ENCODE results near the gene C2orf81. TPM values are rescaled to one million over a fixed set of nuclear protein-coding genes. Genes with fewer than 3 reads are reported as not detected.

Gene C2orf81
- total RNA-seq, 1 experiment from 2014 or later = 2.9 TPM

GRCh38 chr2:74424139-74424992 is 2.9 kb upstream of the C2orf81 start:
- ChIA-PET POLR2A (no interaction called here), CTCF (interaction anchor here (0.6 to 0.9 kb wide), 3 partner anchors 10 to 90 kb away, joined by 3 to 4 read pairs (median 4); no protein-coding TSS in a partner anchor)
- Mint-ChIP-seq H3K4me3 (no peak overlapping the region), H3K4me1 (peaks cover 14% of the 10 kb centered on the region), H3K36me3 (peaks cover 43% of the 10 kb centered on the region), H3K9me3 (no peaks in the 10 kb centered on the region), H3K27me3 (ENCODE audit: low read depth) (peaks cover 40% of the 10 kb centered on the region), H3K27ac (peak overlapping the region; percentile 42)
- ATAC-seq = no peak
- TF ChIP-seq NR2C2 (CRISPR knock-in tag; IDR thresholded peaks at IDR 0.05) (no peak), TCF7 (CRISPR knock-in tag; IDR thresholded peaks at IDR 0.05; ENCODE audit: low read depth) (no peak), SMAD4 (CRISPR knock-in tag; IDR thresholded peaks at IDR 0.05) (no peak), TP53 (CRISPR knock-in tag; IDR thresholded peaks at IDR 0.05) (0 out of 2 replicates have a peak, but pooled peaks have one; percentile 28), ATF1 (CRISPR knock-in tag; IDR thresholded peaks at IDR 0.05) (no peak), STAT6 (CRISPR knock-in tag; conservative IDR thresholded peaks at IDR 0.05; ENCODE audit: low read depth) (no peak), CBFB (CRISPR knock-in tag; IDR thresholded peaks at IDR 0.05; ENCODE audit: low read depth) (no peak), FOXJ3 (CRISPR knock-in tag; IDR thresholded peaks at IDR 0.05; ENCODE audit: borderline replicate concordance) (no peak), ZNF423 (CRISPR knock-in tag; IDR thresholded peaks at IDR 0.05) (no peak), ATF6 (CRISPR knock-in tag; IDR thresholded peaks at IDR 0.05) (no peak), ZNF138 (CRISPR knock-in tag; conservative IDR thresholded peaks at IDR 0.05) (0 out of 2 replicates have a peak, but pooled peaks have one; percentile 19), E2F4 (CRISPR knock-in tag; IDR thresholded peaks at IDR 0.05; ENCODE audit: borderline replicate concordance, low read depth) (no peak), MLX (CRISPR knock-in tag; IDR thresholded peaks at IDR 0.05) (no peak), ATF3 (CRISPR knock-in tag; conservative IDR thresholded peaks at IDR 0.05) (no peak), TEAD1 (CRISPR knock-in tag; IDR thresholded peaks at IDR 0.05) (0 out of 2 replicates have a peak, but pooled peaks have one; percentile 47), CTCF (IDR thresholded peaks at IDR 0.05) (no peak), NFE2L1 (CRISPR knock-in tag; IDR thresholded peaks at IDR 0.05) (no peak), ZNF232 (CRISPR knock-in tag; IDR thresholded peaks at IDR 0.05) (no peak)
- DNase-seq (ENCODE audit: low spot score) = no peak

Measured in WTC11 (cell line).